Duodenal mucosa (tissue), 2 donors: Measurements from ENCODE around the gene TTLL12.
A peak's percentile ranks its signal among the peaks of the same experiment; 100 is the strongest.

Source experiments
- H3K27ac ChIP-seq: one replicate; pipeline ENCODE4 v1.7.0; 2013; ENCODE audit warnings: low read depth, low read length
- H3K27me3 ChIP-seq, 2 donors: one replicate each; pipeline ENCODE4 v1.7.0; 2013; ENCODE audit warnings: low read length in 2 of 2, control low read depth in 1 of 2; ENCODE audit not compliant: insufficient read depth in 2 of 2, control insufficient read depth in 1 of 2
- H3K36me3 ChIP-seq, 2 donors: one replicate each; pipeline ENCODE4 v1.7.0; 2013; ENCODE audit warnings: low read length in 2 of 2, control low read depth in 1 of 2; ENCODE audit not compliant: insufficient read depth in 2 of 2, control insufficient read depth in 1 of 2
- H3K4me1 ChIP-seq, 2 donors: one replicate each; pipeline ENCODE4 v1.7.0; 2013; ENCODE audit warnings: low read length in 2 of 2, control low read depth in 1 of 2; ENCODE audit not compliant: insufficient read depth in 2 of 2, control insufficient read depth in 1 of 2
- H3K4me3 ChIP-seq, 2 donors: one replicate each; pipeline ENCODE4 v1.7.0; 2013; ENCODE audit warnings: low read length in 2 of 2, low read depth in 1 of 2
- H3K9ac ChIP-seq, 2 donors: one replicate each; pipeline ENCODE4 v1.7.0; 2013; ENCODE audit warnings: low read length in 2 of 2, low read depth in 1 of 2
- H3K9me3 ChIP-seq, 2 donors: one replicate each; pipeline ENCODE4 v1.7.0; 2013; ENCODE audit warnings: low read length in 2 of 2, control low read depth in 1 of 2; ENCODE audit not compliant: control insufficient read depth in 1 of 2

The TTLL12 gene

DNA sequence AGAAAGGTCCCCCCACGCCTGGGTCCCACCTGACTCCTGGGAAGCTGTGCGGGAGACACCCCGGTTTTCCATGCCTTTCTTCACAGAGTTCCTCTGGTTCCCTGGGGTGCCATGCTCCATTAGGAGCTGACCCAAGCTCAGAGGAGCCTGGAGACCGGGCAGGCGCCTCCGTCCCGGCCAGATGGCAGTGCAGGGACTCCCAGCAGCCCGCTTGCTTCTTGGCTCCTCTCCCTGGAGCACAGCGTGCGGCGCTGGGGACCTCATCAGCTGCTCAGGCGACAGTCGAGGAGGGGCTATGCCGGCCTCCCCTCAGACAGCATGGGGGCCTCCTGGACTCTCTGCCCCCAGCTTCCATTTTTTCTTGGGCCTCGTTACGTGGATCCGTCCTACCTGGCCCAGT lies 13.1 kb upstream of the TTLL12 start:
- no peak overlapping the region for H3K27ac ChIP-seq
- no peak overlapping the region for H3K4me3 ChIP-seq
- H3K4me1 ChIP-seq: no peaks in the 10 kb centered on the region
- no peaks in the 10 kb centered on the region for H3K36me3 ChIP-seq
- no peak overlapping the region for H3K9ac ChIP-seq
- H3K9me3 ChIP-seq: no peaks in the 10 kb centered on the region
- no peaks in the 10 kb centered on the region for H3K27me3 ChIP-seq

DNA sequence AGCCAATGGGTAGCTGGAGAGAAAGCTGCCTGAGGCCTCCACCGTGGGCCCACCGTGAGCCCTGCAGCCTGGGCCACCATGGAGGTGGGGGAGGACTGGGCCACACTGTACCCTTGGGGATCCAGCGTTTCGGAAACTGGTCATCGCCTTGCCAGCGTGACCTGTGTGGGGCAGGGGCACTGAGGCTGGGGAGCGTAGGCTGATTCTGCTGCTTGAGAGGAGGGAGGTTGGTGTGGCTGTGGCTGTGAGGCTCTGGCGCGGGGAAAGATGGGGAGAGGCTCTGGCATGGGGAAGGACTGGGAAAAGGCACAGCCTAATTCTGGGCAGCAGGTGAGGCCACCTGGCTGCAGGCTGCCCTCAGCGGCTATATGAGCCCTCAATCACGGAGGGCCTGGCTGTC lies 12.6 kb upstream of the TTLL12 start:
- no peak overlapping the region for H3K27ac ChIP-seq
- H3K36me3 ChIP-seq: no peaks in the 10 kb centered on the region
- H3K4me3 ChIP-seq: no peak overlapping the region
- H3K27me3 ChIP-seq: no peaks in the 10 kb centered on the region
- H3K9me3 ChIP-seq: no peaks in the 10 kb centered on the region
- no peak overlapping the region for H3K9ac ChIP-seq
- H3K4me1 ChIP-seq: no peaks in the 10 kb centered on the region

DNA sequence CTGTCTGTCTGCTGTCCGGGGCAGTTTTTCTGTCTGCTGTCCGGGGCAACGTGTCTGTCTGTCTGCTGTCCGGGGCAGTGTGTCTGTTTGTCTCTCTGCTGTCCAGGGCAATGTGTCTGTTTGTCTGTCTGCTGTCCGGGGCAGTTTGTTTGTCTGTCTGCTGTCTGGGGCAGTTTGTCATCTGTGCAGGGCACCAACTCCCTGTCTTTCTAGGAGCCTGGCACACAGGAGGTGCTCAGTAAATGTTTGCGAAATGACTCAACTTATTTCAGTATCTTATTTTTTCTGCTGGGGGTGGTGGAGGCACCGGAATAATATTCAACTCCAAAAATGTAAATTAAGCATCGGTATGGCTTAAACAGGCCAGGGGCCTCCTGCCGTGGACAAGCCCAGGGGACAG lies 12.0 kb upstream of the TTLL12 start:
- Histone ChIP-seq H3K9me3 (no peaks in the 10 kb centered on the region), H3K9ac (no peak overlapping the region), H3K36me3 (no peaks in the 10 kb centered on the region), H3K4me3 (no peak overlapping the region), H3K27ac (no peak overlapping the region), H3K4me1 (no peaks in the 10 kb centered on the region), H3K27me3 (no peaks in the 10 kb centered on the region)

DNA sequence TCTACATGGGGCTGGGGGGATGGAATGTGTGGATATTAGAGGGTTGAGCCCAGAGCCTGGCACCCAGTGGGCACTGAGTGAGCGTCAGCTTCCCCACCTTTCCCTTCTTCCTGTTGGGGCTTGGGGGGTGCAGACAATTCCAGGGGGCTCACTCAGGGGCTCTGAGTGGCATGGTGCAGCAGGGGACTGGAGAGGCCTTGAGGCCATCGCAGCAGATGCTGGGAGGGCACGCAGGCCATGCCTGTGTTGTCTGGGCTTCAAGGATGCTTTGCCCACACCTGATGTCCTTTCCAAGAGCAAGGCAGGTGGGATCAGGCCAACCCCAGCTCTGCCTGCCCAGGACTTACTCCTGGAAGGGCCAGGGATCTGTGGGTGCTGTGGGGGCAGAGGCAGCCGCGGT lies 11.2 kb upstream of the TTLL12 start:
- H3K9ac ChIP-seq: no peak overlapping the region
- no peaks in the 10 kb centered on the region for H3K27me3 ChIP-seq
- no peak overlapping the region for H3K27ac ChIP-seq
- no peaks in the 10 kb centered on the region for H3K36me3 ChIP-seq
- H3K4me3 ChIP-seq: no peak overlapping the region
- H3K9me3 ChIP-seq: no peaks in the 10 kb centered on the region
- H3K4me1 ChIP-seq: no peaks in the 10 kb centered on the region

DNA sequence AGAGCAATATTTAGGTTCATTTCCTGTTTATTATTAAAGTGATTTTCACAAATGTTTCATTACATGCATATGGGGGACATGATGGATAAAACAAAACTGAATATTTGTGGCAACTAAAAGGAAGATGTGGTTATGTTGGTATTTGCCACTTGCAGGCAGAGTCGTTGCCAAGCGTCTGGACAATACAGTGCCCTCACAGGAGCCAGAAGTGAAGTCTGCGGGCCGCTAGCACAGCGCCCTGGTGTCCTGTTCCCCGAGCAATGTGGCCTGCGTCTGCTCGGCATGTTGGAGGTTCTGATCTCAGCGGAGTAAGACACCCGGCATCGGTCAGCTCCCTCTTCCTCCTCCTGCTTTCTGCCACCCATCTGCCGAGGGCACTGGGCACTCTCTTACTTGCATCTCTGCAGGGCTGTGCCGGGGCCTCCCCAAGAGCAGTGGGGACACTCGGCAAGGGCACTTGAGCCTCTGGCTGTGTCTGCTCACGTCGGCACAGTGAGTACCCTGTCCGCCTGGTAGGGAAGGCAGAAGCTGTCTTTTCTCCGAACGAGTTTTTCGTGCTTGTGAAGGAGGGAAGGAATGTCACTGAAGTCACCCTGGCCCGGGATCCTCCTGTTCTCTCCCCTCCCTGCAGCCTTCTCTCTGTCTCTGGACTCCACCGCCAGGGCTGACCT lies 10.5 kb upstream of the TTLL12 start:
- H3K4me1 ChIP-seq: no peaks in the 10 kb centered on the region
- no peak overlapping the region for H3K4me3 ChIP-seq
- no peaks in the 10 kb centered on the region for H3K36me3 ChIP-seq
- no peak overlapping the region for H3K9ac ChIP-seq
- H3K27ac ChIP-seq: no peak overlapping the region
- no peaks in the 10 kb centered on the region for H3K9me3 ChIP-seq
- no peaks in the 10 kb centered on the region for H3K27me3 ChIP-seq

DNA sequence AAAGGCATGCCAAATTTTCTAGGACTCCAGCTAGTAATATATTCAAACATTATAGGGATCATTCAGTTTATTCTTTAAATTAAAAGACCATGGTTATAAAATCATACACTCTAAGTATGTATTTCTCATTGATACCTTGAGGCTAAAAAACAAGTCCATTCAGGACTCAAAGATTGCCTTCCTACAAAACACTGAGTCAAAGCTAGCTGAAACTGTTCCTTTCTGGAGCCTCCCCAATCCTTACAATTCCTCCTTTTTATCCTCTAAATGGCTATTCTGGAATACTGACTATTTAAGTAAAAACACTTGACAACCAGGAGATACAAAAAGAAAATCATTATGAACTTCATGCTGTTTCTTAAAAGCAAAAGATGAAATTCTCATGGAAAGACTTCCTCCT lies 4.9 kb upstream of the TTLL12 start:
- Histone ChIP-seq H3K9me3 (no peaks in the 10 kb centered on the region), H3K27me3 (no peaks in the 10 kb centered on the region), H3K27ac (no peak overlapping the region), H3K9ac (no peak overlapping the region), H3K36me3 (no peaks in the 10 kb centered on the region), H3K4me3 (no peak overlapping the region), H3K4me1 (peaks cover 0 to 2% of the 10 kb centered on the region in 2 donors)

DNA sequence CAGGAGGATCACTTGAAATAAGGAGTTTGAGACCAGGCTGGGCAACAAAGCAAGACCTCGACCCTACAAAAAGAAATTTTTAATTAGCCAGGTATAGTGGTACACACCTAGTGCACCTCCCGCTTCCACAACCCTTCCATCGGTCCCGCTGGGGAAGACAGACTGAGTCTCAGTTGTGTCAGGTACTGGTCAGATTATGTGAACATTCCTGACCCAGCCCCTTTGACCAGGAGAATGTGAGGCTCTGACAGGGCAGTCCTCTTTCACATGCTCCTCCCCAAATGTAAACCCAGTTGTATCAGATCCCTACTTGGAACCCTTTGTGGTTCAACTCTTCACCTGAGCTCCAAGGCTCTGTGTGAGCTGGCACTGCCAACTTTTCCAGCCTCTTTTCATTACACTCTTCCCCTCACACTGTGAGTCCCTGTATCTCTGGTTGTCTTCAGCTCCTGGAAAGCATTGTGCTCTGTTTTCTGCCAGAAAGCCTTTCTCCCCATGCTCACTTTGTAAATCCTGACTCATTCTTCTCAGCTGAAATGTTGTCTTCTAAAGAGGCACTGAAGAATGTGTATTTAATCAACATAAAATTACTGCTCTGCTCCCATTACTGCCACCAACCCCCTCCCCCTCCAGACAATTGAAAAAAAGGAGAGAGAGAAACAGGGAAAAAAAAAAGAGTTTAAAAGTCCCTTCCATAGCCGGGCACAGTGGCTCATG lies 2.1 kb upstream of the TTLL12 start:
- Histone ChIP-seq H3K4me3 (no peak overlapping the region), H3K27ac (no peak overlapping the region), H3K36me3 (no peaks in the 10 kb centered on the region), H3K9me3 (no peaks in the 10 kb centered on the region), H3K27me3 (no peaks in the 10 kb centered on the region), H3K4me1 (peaks cover 5 to 10% of the 10 kb centered on the region in 2 donors), H3K9ac (no peak overlapping the region)

DNA sequence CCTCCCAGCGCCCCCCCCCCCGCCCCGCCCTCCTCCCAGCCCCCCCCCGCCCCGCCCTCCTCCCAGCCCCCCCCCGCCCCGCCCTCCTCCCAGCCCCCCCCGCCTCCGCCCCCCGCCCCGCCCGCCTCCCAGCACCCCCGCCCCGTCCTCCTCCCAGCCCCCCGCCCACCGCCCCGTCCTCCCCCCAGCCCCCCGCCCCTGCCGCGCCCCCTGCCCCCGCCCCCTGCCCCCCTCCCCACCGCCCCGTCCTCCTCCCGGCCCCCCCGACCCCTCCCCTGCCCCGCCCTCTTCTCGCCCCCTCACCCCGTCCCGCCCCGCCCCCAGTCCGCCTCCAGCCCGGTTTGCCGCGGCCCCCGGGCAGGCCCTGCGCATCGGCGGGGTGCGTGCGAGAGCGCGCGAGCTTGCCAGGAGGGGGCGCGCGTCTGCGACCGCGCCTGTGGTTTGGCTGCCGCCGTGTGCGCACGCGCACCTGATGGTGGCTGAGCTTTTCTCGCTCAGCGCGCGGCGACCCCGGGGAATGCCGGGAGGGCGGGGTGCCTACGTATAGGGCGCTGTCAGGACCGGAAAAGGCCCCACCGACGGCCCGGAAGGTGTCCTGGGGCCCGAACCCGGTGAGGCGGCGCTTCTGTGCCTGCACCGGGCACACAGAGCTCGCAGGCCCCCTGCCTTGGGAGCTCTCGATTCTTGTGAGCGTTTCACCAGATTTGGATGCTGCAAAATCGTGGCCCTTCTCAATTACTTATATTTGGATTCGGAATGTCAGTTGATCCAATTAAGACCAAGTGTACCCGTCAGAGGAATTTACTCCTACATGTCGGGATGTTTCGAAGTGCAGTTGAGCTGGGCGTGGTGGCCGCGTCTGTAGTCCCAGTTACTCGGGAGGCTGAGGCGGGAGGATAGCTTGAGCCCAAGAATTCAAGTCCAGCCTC lies 501 bp upstream of the TTLL12 start:
- Histone ChIP-seq H3K9me3 (no peaks in the 10 kb centered on the region), H3K9ac (peak overlapping the region; percentile 60 to 61), H3K36me3 (peaks cover 0 to 5% of the 10 kb centered on the region in 2 donors)

DNA sequence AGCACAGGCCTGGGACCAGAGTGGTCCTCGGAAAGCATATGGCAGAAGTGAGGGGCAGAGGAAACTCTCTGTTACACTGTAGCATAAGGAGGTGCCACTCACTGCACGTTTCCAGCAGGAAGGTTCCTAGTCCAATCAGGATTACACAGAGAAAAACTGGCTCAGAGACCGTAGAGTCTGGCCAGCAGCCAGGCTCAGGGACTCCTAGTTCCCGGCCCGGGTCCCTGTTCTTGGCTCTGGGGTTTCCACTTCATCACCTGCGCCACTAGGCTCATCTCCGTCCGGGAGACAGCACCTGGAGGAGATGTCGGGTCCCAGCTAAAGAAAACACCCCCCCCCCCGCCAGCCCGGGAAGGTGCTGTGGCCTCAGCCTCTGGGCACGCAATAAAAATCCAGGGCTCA lies 1.1 kb downstream of the TTLL12 start:
- Histone ChIP-seq H3K27me3 (no peaks in the 10 kb centered on the region), H3K36me3 (peaks cover 5 to 16% of the 10 kb centered on the region in 2 donors), H3K4me1 (peaks cover 5 to 10% of the 10 kb centered on the region in 2 donors), H3K4me3 (peak overlapping the region; percentile 81 to 86), H3K27ac (no peak overlapping the region), H3K9ac (peak overlapping the region; percentile 67 to 85), H3K9me3 (no peaks in the 10 kb centered on the region)

More for the DNA sequence above, 501 bp upstream of the TTLL12 start:
- H3K4me3 ChIP-seq: peak overlapping the region; percentile 72 to 75
- peak overlapping the region; percentile 83 for H3K27ac ChIP-seq
- no peaks in the 10 kb centered on the region for H3K27me3 ChIP-seq
- peaks cover 5 to 10% of the 10 kb centered on the region in 2 donors for H3K4me1 ChIP-seq
